Mesenchymal stem cell (in vitro differentiated cells and primary cell): ENCODE measurements around the gene CA10.

Experiments
- DNase-seq: peaks from one replicate; pipeline ENCODE4 v3.0.0-alpha.2; 2013
- H2AFZ ChIP-seq: one replicate; pipeline ENCODE4 v1.6.1; 2013; ENCODE audit warnings: low read depth, mild to moderate bottlenecking, control low read depth, inconsistent platforms, low read length, moderate library complexity
- H2AK5ac ChIP-seq: 2 replicates; pipeline ENCODE4 v1.6.1; 2013; ENCODE audit warnings: low read length, moderate library complexity, mild to moderate bottlenecking, inconsistent platforms; ENCODE audit not compliant: severe bottlenecking
- H2BK120ac ChIP-seq: one replicate; pipeline ENCODE4 v1.6.1; 2013; ENCODE audit warnings: low read depth, mild to moderate bottlenecking, inconsistent platforms, low read length, moderate library complexity
- H2BK12ac ChIP-seq, 2 experiments: one replicate each; pipeline ENCODE4 v1.6.1; 2013; ENCODE audit warnings: inconsistent platforms in 2 of 2, low read length in 2 of 2, mild to moderate bottlenecking in 2 of 2, moderate library complexity in 2 of 2, control low read depth in 1 of 2
- H2BK15ac ChIP-seq: one replicate; pipeline ENCODE4 v1.6.1; 2013; ENCODE audit warnings: mild to moderate bottlenecking, low read depth, inconsistent platforms; ENCODE audit not compliant: poor library complexity, severe bottlenecking
- H2BK5ac ChIP-seq: 2 replicates; pipeline ENCODE4 v1.6.1; 2013; ENCODE audit warnings: low read depth, mild to moderate bottlenecking, low read length, control low read depth, inconsistent platforms; ENCODE audit not compliant: poor library complexity, severe bottlenecking
- H3K14ac ChIP-seq, 2 experiments: one replicate each; pipeline ENCODE4 v1.6.1; 2013; ENCODE audit warnings: inconsistent platforms in 2 of 2, low read length in 2 of 2, control low read depth in 1 of 2, mild to moderate bottlenecking in 1 of 2, moderate library complexity in 1 of 2
- H3K18ac ChIP-seq, 2 experiments: one replicate each; pipeline ENCODE4 v1.6.1; 2013; ENCODE audit warnings: inconsistent platforms in 2 of 2, low read length in 2 of 2, control low read depth in 1 of 2, low read depth in 1 of 2, mild to moderate bottlenecking in 1 of 2
- H3K23ac ChIP-seq, 2 experiments: one replicate each; pipeline ENCODE4 v1.6.1; 2013; ENCODE audit warnings: inconsistent platforms in 2 of 2, low read length in 2 of 2, mild to moderate bottlenecking in 2 of 2, moderate library complexity in 2 of 2, control low read depth in 1 of 2
- H3K27ac ChIP-seq: 2 replicates; pipeline ENCODE4 v1.5.1; 2013; ENCODE audit warnings: mild to moderate bottlenecking, moderate library complexity, low read length, control low read depth, inconsistent platforms; ENCODE audit not compliant: poor library complexity, severe bottlenecking
- H3K27me3 ChIP-seq, 2 experiments: 2 replicates each; pipeline versions ENCODE4 v1.6.1 to v1.7.0; 2013; ENCODE audit warnings: low read length in 2 of 2, mild to moderate bottlenecking in 2 of 2, moderate library complexity in 2 of 2, control low read depth in 1 of 2, inconsistent platforms in 1 of 2; ENCODE audit not compliant: control insufficient read depth in 1 of 2, insufficient read depth in 1 of 2
- H3K36me3 ChIP-seq, 2 experiments: 2 replicates each; pipeline versions ENCODE4 v1.6.1 to v1.7.0; 2013; ENCODE audit warnings: low read length in 2 of 2, control low read depth in 1 of 2, inconsistent platforms in 1 of 2, low read depth in 1 of 2, mild to moderate bottlenecking in 1 of 2; ENCODE audit not compliant: insufficient read depth in 2 of 2, control insufficient read depth in 1 of 2
- H3K4ac ChIP-seq, 2 experiments: one replicate each; pipeline ENCODE4 v1.6.1; 2013; ENCODE audit warnings: inconsistent platforms in 2 of 2, low read length in 2 of 2, mild to moderate bottlenecking in 2 of 2, moderate library complexity in 2 of 2, control low read depth in 1 of 2, low read depth in 1 of 2
- H3K4me1 ChIP-seq: 2 replicates; pipeline ENCODE4 v1.6.1; 2013; ENCODE audit warnings: low read depth, low read length, control low read depth; ENCODE audit not compliant: control insufficient read depth, insufficient read depth
- H3K4me2 ChIP-seq: 2 replicates; pipeline ENCODE4 v1.6.1; 2013; ENCODE audit warnings: low read length, mild to moderate bottlenecking, inconsistent platforms; ENCODE audit not compliant: poor library complexity, severe bottlenecking
- H3K4me3 ChIP-seq, 2 experiments: 2 replicates each; pipeline versions ENCODE4 v1.5.1 to v1.7.0; 2013; ENCODE audit warnings: low read length in 2 of 2, mild to moderate bottlenecking in 2 of 2, control low read depth in 1 of 2, low read depth in 1 of 2; ENCODE audit not compliant: insufficient read depth in 1 of 2
- H3K79me1 ChIP-seq: replicated peaks from 2 replicates; pipeline ENCODE4 v1.6.1; 2013; ENCODE audit warnings: mild to moderate bottlenecking, control low read depth, low read length, inconsistent platforms; ENCODE audit not compliant: poor library complexity, severe bottlenecking
- H3K9ac ChIP-seq: 2 replicates; pipeline ENCODE4 v1.7.0; 2013; ENCODE audit warnings: mild to moderate bottlenecking, low read length, moderate library complexity
- H3K9me3 ChIP-seq: 2 replicates; pipeline ENCODE4 v1.7.0; 2013; ENCODE audit warnings: mild to moderate bottlenecking, low read length; ENCODE audit not compliant: control insufficient read depth
- H4K8ac ChIP-seq: one replicate; pipeline ENCODE4 v1.6.1; 2013; ENCODE audit warnings: inconsistent platforms, mild to moderate bottlenecking, low read length, moderate library complexity
- H4K91ac ChIP-seq: one replicate; pipeline ENCODE4 v1.6.1; 2013; ENCODE audit warnings: mild to moderate bottlenecking, low read length, inconsistent platforms
- WGBS: methylation state at CpG from one replicate; pipeline ENCODE4 v1.1.7; 2013; ENCODE audit warnings: mixed read lengths; 5-methylcytosine and 5-hydroxymethylcytosine counted together

CA10 gene

GRCh38 chr17:51933647-51934046 lies 224.9 kb downstream of the CA10 start:
- Histone ChIP-seq H2AK5ac (no peak overlapping the region), H2BK12ac (no peak overlapping the region), H3K4me1 (no peaks in the 10 kb centered on the region), H3K4me3 (no peak overlapping the region), H3K18ac (no peak overlapping the region), H3K9ac (no peak overlapping the region), H3K4ac (no peak overlapping the region), H3K4me2 (no peak overlapping the region), H3K9me3 (no peaks in the 10 kb centered on the region), H3K14ac (no peak overlapping the region), H3K23ac (no peak overlapping the region), H3K79me1 (no peaks in the 10 kb centered on the region), H3K36me3 (no peaks in the 10 kb centered on the region), H3K27ac (no peak overlapping the region), H2BK120ac (no peak overlapping the region), H3K27me3 (no peaks in the 10 kb centered on the region), H2BK15ac (no peak overlapping the region), H2AFZ (no peak overlapping the region), H2BK5ac (no peak overlapping the region), H4K8ac (no peak overlapping the region), H4K91ac (no peak overlapping the region)
- 89% methylated on average over 7 of the region's 7 CpGs for WGBS
- DNase-seq, result no peak

GRCh38 chr17:51926448-51926847 lies 232.1 kb downstream of the CA10 start:
- Histone ChIP-seq H2BK15ac (no peak overlapping the region), H3K4me3 (no peak overlapping the region), H3K36me3 (no peaks in the 10 kb centered on the region), H3K27me3 (no peaks in the 10 kb centered on the region), H2BK5ac (no peak overlapping the region), H3K27ac (no peak overlapping the region), H2BK120ac (no peak overlapping the region), H4K91ac (no peak overlapping the region), H4K8ac (no peak overlapping the region), H3K4me2 (no peak overlapping the region), H3K9me3 (no peaks in the 10 kb centered on the region), H3K9ac (no peak overlapping the region), H3K4ac (no peak overlapping the region), H3K4me1 (no peaks in the 10 kb centered on the region), H2AK5ac (no peak overlapping the region), H3K18ac (no peak overlapping the region), H3K23ac (no peak overlapping the region), H3K79me1 (no peaks in the 10 kb centered on the region), H2AFZ (no peak overlapping the region), H3K14ac (no peak overlapping the region), H2BK12ac (no peak overlapping the region)
- WGBS, result 68% methylated on average over 2 of the region's 4 CpGs
- no peak for DNase-seq

- no peaks in the 10 kb centered on the region for H3K27me3 ChIP-seq
- H2AK5ac ChIP-seq, result no peak overlapping the region
- no peaks in the 10 kb centered on the region for H3K9me3 ChIP-seq
- DNase-seq, result no peak
- no peak overlapping the region for H3K4me3 ChIP-seq
- no peak overlapping the region for H4K91ac ChIP-seq
- no peak overlapping the region for H3K4ac ChIP-seq
- no peak overlapping the region for H3K18ac ChIP-seq
- H2BK5ac ChIP-seq, result no peak overlapping the region
- no peak overlapping the region for H2AFZ ChIP-seq
- H3K27ac ChIP-seq, result no peak overlapping the region
- no peak overlapping the region for H2BK12ac ChIP-seq
- H3K79me1 ChIP-seq, result no peaks in the 10 kb centered on the region
- H2BK120ac ChIP-seq, result no peak overlapping the region
- no peaks in the 10 kb centered on the region for H3K36me3 ChIP-seq
- no CpG with 5 or more reads among the region's 1 CpG for WGBS
- no peak overlapping the region for H3K23ac ChIP-seq
- no peaks in the 10 kb centered on the region for H3K4me1 ChIP-seq
- H4K8ac ChIP-seq, result no peak overlapping the region
- H3K14ac ChIP-seq, result no peak overlapping the region
- no peak overlapping the region for H3K9ac ChIP-seq
- H2BK15ac ChIP-seq, result no peak overlapping the region
- H3K4me2 ChIP-seq, result no peak overlapping the region
Measured at GRCh38 chr17:51921500-51921899, 237.0 kb downstream of the CA10 start.

GRCh38 chr17:51914577-51914976 lies 243.9 kb downstream of the CA10 start:
- no peak overlapping the region for H3K18ac ChIP-seq
- H2BK5ac ChIP-seq, result no peak overlapping the region
- no peak overlapping the region for H3K27ac ChIP-seq
- H2AFZ ChIP-seq, result no peak overlapping the region
- no peak for DNase-seq
- H3K4me3 ChIP-seq, result no peak overlapping the region
- H2AK5ac ChIP-seq, result no peak overlapping the region
- H3K4me1 ChIP-seq, result no peaks in the 10 kb centered on the region
- no peak overlapping the region for H3K9ac ChIP-seq
- H4K8ac ChIP-seq, result no peak overlapping the region
- no peak overlapping the region for H2BK12ac ChIP-seq
- no peaks in the 10 kb centered on the region for H3K79me1 ChIP-seq
- no peak overlapping the region for H3K14ac ChIP-seq
- H2BK120ac ChIP-seq, result no peak overlapping the region
- no peak overlapping the region for H3K4me2 ChIP-seq
- no peak overlapping the region for H3K23ac ChIP-seq
- no peak overlapping the region for H2BK15ac ChIP-seq
- H3K36me3 ChIP-seq, result no peaks in the 10 kb centered on the region
- H3K9me3 ChIP-seq, result no peaks in the 10 kb centered on the region
- no peak overlapping the region for H4K91ac ChIP-seq
- no peak overlapping the region for H3K4ac ChIP-seq
- H3K27me3 ChIP-seq, result no peaks in the 10 kb centered on the region
